Measurements from ENCODE around the gene AP5S1. TPM values are rescaled to one million over a fixed set of nuclear protein-coding genes. Genes with fewer than 3 reads are reported as not detected.
A peak's percentile ranks its signal among the peaks of the same experiment; 100 is the strongest.

The AP5S1 gene
- total and polyA plus RNA-seq, 2 of the 13 experiments (the other 11 are each of a cell fraction or from before 2014, with no cell fraction given): 7.9 to 23.2 TPM

DNA sequence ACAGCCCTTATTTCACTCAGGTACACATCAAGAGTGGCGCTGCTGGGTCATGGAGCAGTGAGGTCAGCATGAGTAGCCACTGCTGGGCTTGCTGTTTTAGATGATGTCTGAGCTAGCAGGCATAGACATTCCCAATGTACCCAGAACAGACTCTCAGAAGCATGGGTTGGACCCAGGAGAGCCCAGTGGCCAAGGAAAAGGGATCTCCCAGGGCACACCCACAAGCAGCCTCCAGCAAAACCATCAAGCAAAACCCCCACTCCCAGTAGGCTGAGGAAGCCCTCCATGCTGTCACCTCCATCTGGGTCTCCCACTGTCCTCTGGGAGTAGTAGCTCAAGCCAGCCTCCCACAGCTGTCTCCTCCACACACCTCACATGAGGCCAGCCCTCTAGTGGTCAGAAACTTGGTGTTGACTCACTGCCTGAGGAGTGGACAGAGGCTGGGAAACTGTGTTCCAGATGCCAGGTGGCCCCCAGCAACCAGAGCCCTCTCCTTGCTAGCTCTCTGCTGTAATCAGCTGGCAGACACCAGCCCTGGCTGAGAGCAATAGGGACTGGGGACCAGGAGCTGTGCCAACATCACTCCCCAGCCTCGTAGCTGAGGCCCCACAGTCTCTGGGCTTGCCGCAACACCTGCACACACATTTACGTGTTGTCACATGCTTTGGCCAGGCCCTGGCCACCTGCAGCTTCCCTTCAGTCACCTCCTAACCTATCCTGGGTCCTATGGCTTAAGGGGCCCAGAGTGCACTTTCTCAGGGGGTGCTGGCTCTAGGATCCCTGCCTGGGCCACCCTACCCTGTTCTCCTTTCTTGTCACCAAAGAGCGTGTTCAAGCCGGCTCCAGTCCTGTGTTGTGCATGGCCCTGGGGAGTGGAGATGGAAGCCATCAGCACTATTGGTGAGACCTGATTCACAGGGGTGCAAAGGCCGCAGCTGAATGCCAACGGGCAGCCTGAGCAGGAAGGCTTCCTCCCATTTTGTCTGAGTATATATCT lies 1.9 kb upstream of the AP5S1 start (continued):
- TF ChIP-seq ELF4 (CRISPR knock-in tag; IDR thresholded peaks at IDR 0.05; ENCODE audit: borderline replicate concordance) (no peak), ATRX (CRISPR knock-in tag; IDR thresholded peaks at IDR 0.05; ENCODE audit: borderline replicate concordance) (no peak), ATF7-NPFF (CRISPR knock-in tag; IDR thresholded peaks at IDR 0.05; ENCODE audit: low read depth) (no peak; the same call in 1 of the 2 replicates), BCL6 (CRISPR knock-in tag; IDR thresholded peaks at IDR 0.05) (peak; percentile 44), SMYD3 (CRISPR knock-in tag; IDR thresholded peaks at IDR 0.05) (0 out of 2 replicates have a peak, but pooled peaks have one; percentile 58), ZKSCAN1 (IDR thresholded peaks at IDR 0.05; ENCODE audit: low read length) (peak; percentile 63; the same call in 1 of the 2 replicates), GABPA (IDR thresholded peaks at IDR 0.05; ENCODE audit: low read depth, low read length) (no peak), GABPA (CRISPR knock-in tag; IDR thresholded peaks at IDR 0.05; ENCODE audit: low read depth) (peak; percentile 23; the same call in 1 of the 2 replicates), ZNF180 (CRISPR knock-in tag; IDR thresholded peaks at IDR 0.05; ENCODE audit: borderline replicate concordance, low read depth) (no peak), JDP2 (CRISPR knock-in tag; IDR thresholded peaks at IDR 0.05; ENCODE audit: borderline replicate concordance) (no peak), ETV5 (CRISPR knock-in tag; IDR thresholded peaks at IDR 0.05; ENCODE audit: borderline replicate concordance) (peak; percentile 49; the same call in 1 of the 2 replicates), ZFX (CRISPR knock-in tag; IDR thresholded peaks at IDR 0.05; ENCODE audit: low read depth) (peak; percentile 80), ZBTB20 (CRISPR knock-in tag; IDR thresholded peaks at IDR 0.05; ENCODE audit: borderline replicate concordance, low read depth) (peak; percentile 74; the same call in 1 of the 2 replicates), TSC22D2 (CRISPR knock-in tag; IDR thresholded peaks at IDR 0.05; ENCODE audit: borderline replicate concordance) (peak; percentile 77; the same call in 1 of the 2 replicates), NCOA1 (CRISPR knock-in tag; IDR thresholded peaks at IDR 0.05) (peak; percentile 89; the same call in 1 of the 2 replicates), ZKSCAN5 (CRISPR knock-in tag; IDR thresholded peaks at IDR 0.05) (peak; percentile 93), THAP11 (CRISPR knock-in tag; IDR thresholded peaks at IDR 0.05) (peak; percentile 88), ZNF225 (CRISPR knock-in tag; IDR thresholded peaks at IDR 0.05) (peak; percentile 85), IKZF4 (CRISPR knock-in tag; IDR thresholded peaks at IDR 0.05; ENCODE audit: borderline replicate concordance, low read depth, not compliant biosample characterization) (no peak), KLF11 (CRISPR knock-in tag; IDR thresholded peaks at IDR 0.05) (0 out of 2 replicates have a peak, but pooled peaks have one; percentile 49), SCMH1 (CRISPR knock-in tag; IDR thresholded peaks at IDR 0.05; ENCODE audit: borderline replicate concordance) (no peak), NCOA5 (CRISPR knock-in tag; IDR thresholded peaks at IDR 0.05) (no peak), PRPF4 (IDR thresholded peaks at IDR 0.05; ENCODE audit: low read depth, low read length, poor library complexity, severe bottlenecking) (no peak), ZNF264 (CRISPR knock-in tag; IDR thresholded peaks at IDR 0.05) (0 out of 2 replicates have a peak, but pooled peaks have one; percentile 74), SMC3 (IDR thresholded peaks at IDR 0.05; ENCODE audit: low read length) (peak; percentile 96), SSRP1 (CRISPR knock-in tag; IDR thresholded peaks at IDR 0.05) (peak; percentile 98)
- TF ChIP-seq, protein P1, sequence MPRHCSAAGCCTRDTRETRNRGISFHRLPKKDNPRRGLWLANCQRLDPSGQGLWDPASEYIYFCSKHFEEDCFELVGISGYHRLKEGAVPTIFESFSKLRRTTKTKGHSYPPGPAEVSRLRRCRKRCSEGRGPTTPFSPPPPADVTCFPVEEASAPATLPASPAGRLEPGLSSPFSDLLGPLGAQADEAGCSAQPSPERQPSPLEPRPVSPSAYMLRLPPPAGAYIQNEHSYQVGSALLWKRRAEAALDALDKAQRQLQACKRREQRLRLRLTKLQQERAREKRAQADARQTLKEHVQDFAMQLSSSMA (CRISPR knock-in tag; IDR thresholded peaks at IDR 0.05): peak; percentile 81; the same call in 1 of the 2 replicates
- TF ChIP-seq, protein P2, sequence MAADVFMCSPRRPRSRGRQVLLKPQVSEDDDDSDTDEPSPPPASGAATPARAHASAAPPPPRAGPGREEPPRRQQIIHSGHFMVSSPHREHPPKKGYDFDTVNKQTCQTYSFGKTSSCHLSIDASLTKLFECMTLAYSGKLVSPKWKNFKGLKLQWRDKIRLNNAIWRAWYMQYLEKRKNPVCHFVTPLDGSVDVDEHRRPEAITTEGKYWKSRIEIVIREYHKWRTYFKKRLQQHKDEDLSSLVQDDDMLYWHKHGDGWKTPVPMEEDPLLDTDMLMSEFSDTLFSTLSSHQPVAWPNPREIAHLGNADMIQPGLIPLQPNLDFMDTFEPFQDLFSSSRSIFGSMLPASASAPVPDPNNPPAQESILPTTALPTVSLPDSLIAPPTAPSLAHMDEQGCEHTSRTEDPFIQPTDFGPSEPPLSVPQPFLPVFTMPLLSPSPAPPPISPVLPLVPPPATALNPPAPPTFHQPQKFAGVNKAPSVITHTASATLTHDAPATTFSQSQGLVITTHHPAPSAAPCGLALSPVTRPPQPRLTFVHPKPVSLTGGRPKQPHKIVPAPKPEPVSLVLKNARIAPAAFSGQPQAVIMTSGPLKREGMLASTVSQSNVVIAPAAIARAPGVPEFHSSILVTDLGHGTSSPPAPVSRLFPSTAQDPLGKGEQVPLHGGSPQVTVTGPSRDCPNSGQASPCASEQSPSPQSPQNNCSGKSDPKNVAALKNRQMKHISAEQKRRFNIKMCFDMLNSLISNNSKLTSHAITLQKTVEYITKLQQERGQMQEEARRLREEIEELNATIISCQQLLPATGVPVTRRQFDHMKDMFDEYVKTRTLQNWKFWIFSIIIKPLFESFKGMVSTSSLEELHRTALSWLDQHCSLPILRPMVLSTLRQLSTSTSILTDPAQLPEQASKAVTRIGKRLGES (CRISPR knock-in tag; IDR thresholded peaks at IDR 0.05; ENCODE audit: borderline replicate concordance): no peak

All from HepG2 (cell line).